Measurements from ENCODE around the gene MYO15B.

MYO15B gene

DNA sequence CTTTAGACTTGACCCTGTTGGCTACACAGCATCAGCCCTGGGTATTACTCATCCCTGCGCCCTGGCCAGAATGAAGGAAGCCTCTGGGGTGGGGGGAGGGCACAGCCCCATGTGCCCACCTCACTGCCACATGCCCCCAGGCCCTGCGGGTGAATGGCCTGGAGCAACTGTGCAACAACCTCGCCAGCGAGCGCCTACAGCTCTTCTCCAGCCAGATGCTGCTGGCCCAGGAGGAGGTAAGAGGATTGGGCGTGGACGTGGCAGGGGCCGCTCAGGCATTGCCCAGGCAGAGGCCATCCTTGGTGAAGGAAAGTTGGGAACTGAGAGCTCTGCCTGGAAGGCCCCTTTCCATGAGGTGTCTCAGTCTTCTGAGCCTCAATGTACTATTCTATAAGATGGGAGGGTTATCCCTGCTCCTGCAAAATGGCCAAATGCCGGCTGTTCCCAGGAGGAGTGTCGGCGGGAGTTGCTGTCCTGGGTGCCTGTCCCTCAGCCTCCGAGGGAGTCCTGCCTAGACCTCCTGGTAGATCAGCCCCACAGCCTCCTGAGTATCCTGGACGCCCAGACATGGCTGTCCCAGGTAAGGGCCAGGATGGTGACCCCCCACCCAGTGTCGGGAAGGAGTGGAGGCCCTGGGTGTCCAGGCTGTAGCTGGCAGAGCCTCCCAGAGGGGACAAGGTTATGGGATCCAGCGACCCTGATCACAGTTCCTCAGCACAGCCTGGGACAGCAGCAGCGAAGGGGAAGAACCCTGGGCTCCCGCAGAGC, 8.9 kb downstream of the MYO15B start:
- Histone ChIP-seq H3K9ac (no peak overlapping the region), H3K27ac (no peak overlapping the region), H3K36me3 (peaks cover 59% of the 10 kb centered on the region), H3K4me3 (no peak overlapping the region), H3K4me1 (0 out of 2 replicates have a peak, but pooled peaks cover 3% of the 10 kb centered on the region), H3K9me3 (no peaks in the 10 kb centered on the region), H3K27me3 (no peaks in the 10 kb centered on the region), H4K20me1 (peaks cover 68% of the 10 kb centered on the region), H3K4me2 (no peak overlapping the region)
- TF ChIP-seq Cebpa-rat (IDR thresholded peaks at IDR 0.05): no peak

DNA sequence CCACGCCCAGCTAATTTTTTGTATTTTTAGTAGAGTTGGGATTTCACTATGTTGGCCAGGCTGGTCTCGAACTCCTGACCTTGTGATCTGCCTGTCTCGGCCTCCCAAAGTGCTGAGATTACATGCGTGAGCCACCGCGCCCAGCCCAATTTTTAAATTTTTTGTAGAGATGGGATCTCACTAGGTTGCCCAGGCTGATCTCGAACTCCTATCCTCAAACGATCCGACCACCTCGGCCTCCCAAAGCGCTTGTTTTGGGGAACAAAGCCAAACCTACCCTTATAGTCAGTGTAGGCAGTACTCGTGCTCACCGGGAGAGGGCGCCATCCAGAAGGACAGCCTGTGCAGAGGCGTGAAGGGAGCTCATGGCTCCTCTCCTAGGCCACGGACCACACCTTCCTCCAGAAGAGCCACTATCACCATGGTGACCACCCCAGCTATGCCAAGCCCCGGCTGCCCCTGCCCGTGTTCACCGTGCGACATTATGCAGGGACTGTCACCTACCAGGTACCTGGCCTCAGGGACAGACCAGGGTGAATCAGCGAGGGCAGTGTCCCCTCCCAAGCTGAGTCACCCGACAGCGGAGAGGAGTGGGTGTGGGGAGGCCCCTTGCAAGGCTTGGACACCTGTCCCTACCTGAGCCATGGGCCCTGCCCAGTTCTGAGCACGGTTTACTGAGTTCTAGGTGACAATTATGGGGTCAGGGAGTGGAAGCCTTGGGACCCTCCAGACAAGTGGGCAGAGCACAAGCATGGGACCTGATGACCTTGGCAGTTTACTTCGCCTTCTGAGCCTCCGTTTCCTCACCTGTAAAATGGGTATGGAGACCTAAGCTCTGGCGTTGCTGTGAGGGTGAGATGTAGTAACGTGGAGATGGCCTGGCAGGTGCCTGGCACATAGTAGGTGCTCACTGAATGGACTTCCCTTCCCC, 13.7 kb downstream of the MYO15B start:
- Histone ChIP-seq H3K36me3 (peaks cover 45% of the 10 kb centered on the region), H3K4me2 (no peak overlapping the region), H3K27me3 (no peaks in the 10 kb centered on the region), H3K4me1 (no peaks in the 10 kb centered on the region), H3K4me3 (no peak overlapping the region), H3K9me3 (no peaks in the 10 kb centered on the region), H3K9ac (no peak overlapping the region), H3K27ac (no peak overlapping the region), H4K20me1 (peaks cover 39% of the 10 kb centered on the region)
- no peak for TF ChIP-seq Cebpa-rat (IDR thresholded peaks at IDR 0.05)

GRCh38 chr17:75602644-75603043, 15.0 kb downstream of the MYO15B start:
- Histone ChIP-seq H3K27me3 (no peaks in the 10 kb centered on the region), H3K4me2 (no peak overlapping the region), H3K4me3 (no peak overlapping the region), H3K9ac (no peak overlapping the region), H3K4me1 (no peaks in the 10 kb centered on the region), H3K27ac (no peak overlapping the region), H4K20me1 (peaks cover 26% of the 10 kb centered on the region; the same call in 1 of the 2 replicates), H3K9me3 (no peaks in the 10 kb centered on the region), H3K36me3 (peaks cover 41% of the 10 kb centered on the region)
- TF ChIP-seq Cebpa-rat (IDR thresholded peaks at IDR 0.05): no peak

DNA sequence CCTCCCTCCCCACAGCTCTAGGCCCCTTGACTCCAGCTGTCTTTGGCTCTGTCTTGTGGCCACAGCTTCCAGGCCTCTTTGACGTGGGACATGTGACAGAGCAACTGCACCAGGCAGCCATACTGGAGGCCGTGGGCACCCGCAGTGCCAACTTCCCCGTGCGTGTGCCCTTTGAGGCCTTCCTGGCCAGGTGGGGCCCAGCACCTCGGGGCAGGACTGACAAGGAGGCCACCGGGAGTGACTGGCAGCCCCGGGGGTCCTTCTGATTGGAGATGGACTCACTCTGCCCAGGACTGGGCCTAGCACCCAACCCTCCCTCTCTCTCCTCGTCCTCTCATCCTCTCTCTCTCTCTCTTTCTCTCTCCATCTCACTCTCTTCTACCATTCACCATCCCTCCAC, 15.5 kb downstream of the MYO15B start:
- H3K36me3 ChIP-seq: peaks cover 45% of the 10 kb centered on the region

GRCh38 chr17:75604034-75604695, 16.6 kb downstream of the MYO15B start:
- no peak for TF ChIP-seq Cebpa-rat (IDR thresholded peaks at IDR 0.05)
- no peaks in the 10 kb centered on the region for H3K9me3 ChIP-seq
- H3K9ac ChIP-seq: no peak overlapping the region
- H3K36me3 ChIP-seq: peaks cover 51% of the 10 kb centered on the region
- no peak overlapping the region for H3K4me3 ChIP-seq
- no peak overlapping the region for H3K27ac ChIP-seq
- H4K20me1 ChIP-seq: peaks cover 19% of the 10 kb centered on the region; the same call in 1 of the 2 replicates
- no peaks in the 10 kb centered on the region for H3K27me3 ChIP-seq
- no peak overlapping the region for H3K4me2 ChIP-seq
- no peaks in the 10 kb centered on the region for H3K4me1 ChIP-seq

More for the DNA sequence above, 15.5 kb downstream of the MYO15B start:
- H3K9ac ChIP-seq: no peak overlapping the region
- H3K27me3 ChIP-seq: no peaks in the 10 kb centered on the region
- no peak overlapping the region for H3K4me3 ChIP-seq
- no peak for TF ChIP-seq Cebpa-rat (IDR thresholded peaks at IDR 0.05)
- no peak overlapping the region for H3K27ac ChIP-seq
- H3K4me2 ChIP-seq: no peak overlapping the region
- peaks cover 26% of the 10 kb centered on the region; the same call in 1 of the 2 replicates for H4K20me1 ChIP-seq
- H3K9me3 ChIP-seq: no peaks in the 10 kb centered on the region
- no peaks in the 10 kb centered on the region for H3K4me1 ChIP-seq

- no peaks in the 10 kb centered on the region for H3K4me1 ChIP-seq
- peaks cover 16% of the 10 kb centered on the region; the same call in 1 of the 2 replicates for H4K20me1 ChIP-seq
- TF ChIP-seq Cebpa-rat (IDR thresholded peaks at IDR 0.05): no peak
These were observed 18.2 kb downstream of the MYO15B start for GRCh38 chr17:75605790-75606189.

DNA sequence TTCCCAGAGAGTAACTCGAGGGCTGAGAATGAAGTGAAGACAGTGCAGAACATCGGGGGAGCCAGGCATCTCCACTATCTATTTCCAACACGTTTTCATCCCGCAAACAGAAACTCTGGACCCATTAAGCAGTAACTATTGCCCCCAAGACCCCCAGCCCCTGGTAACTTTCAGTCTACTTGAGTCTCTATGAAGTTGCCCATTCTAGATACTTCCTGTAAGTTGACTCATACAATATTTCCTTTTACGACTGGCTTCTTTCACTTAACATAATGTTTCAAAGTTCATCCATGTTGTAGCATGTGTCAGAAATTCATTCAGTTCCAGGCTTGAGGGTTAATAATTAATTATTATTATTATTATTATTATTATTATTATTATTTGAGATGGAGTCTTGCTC, 19.5 kb downstream of the MYO15B start:
- peaks cover 7% of the 10 kb centered on the region; the same call in 1 of the 2 replicates for H4K20me1 ChIP-seq
- H3K27me3 ChIP-seq: no peaks in the 10 kb centered on the region
- H3K27ac ChIP-seq: no peak overlapping the region
- no peak overlapping the region for H3K4me2 ChIP-seq
- H3K4me1 ChIP-seq: no peaks in the 10 kb centered on the region
- H3K9ac ChIP-seq: no peak overlapping the region
- H3K36me3 ChIP-seq: peaks cover 69% of the 10 kb centered on the region
- H3K9me3 ChIP-seq: no peaks in the 10 kb centered on the region
- no peak for TF ChIP-seq Cebpa-rat (IDR thresholded peaks at IDR 0.05)
- H3K4me3 ChIP-seq: no peak overlapping the region

More at GRCh38 chr17:75605790-75606189, 18.2 kb downstream of the MYO15B start:
- Histone ChIP-seq H3K36me3 (peaks cover 63% of the 10 kb centered on the region), H3K27me3 (no peaks in the 10 kb centered on the region), H3K4me2 (no peak overlapping the region), H3K27ac (no peak overlapping the region), H3K9me3 (no peaks in the 10 kb centered on the region), H3K4me3 (no peak overlapping the region), H3K9ac (no peak overlapping the region)

DNA sequence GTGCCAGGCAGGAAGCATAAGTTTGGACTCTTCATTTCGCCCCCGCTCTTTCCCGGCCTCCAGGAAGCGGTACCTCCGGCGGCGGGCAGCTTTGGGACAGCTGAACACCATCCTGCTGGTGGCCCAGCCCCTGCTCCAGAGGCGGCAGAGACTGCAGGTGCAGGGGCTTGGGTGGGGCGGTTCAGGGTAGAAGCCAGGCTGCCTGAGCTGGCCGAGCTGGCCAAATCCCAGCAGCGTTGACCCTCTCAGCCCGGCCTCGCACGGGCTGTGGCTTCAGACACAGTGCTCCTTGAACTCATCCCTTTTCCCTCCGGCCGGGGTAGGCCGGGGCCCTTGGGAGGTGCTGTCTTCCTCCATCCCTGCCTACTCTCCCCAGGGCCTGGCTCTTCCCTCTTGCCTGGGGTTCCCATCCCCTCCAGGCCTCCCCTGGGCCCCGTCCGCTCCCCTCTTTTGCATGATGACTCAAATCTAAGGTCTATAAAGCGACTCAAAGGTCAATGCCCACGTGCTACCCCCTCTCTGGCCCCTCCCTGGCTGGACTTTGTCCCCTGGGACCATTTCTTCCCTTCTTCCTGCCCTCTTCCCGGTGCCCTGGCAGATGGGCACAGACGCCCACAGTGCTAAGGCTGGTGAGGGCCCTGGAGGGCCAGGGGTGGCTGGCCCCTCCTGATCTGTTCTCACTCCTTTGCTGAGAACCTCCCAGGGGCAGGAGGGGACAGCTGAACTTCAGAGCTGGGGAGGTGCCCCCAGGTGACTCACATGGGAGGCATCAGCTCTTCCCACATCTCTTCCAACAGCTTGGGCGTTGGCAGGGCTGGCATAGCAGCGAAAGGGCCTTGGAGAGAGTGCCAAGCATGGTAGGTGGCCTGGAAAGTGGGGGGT, 22.7 kb downstream of the MYO15B start:
- no peaks in the 10 kb centered on the region for H4K20me1 ChIP-seq
- TF ChIP-seq Cebpa-rat (IDR thresholded peaks at IDR 0.05): no peak
- H3K4me1 ChIP-seq: no peaks in the 10 kb centered on the region
- H3K4me2 ChIP-seq: no peak overlapping the region
- H3K9ac ChIP-seq: peak overlapping the region; percentile 34; the same call in 1 of the 2 replicates
- H3K9me3 ChIP-seq: no peaks in the 10 kb centered on the region
- H3K27ac ChIP-seq: no peak overlapping the region
- peaks cover 84% of the 10 kb centered on the region for H3K36me3 ChIP-seq
- no peaks in the 10 kb centered on the region for H3K27me3 ChIP-seq
- H3K4me3 ChIP-seq: no peak overlapping the region
